Nephron (organoid): ENCODE measurements around the gene CNKSR3.

Source experiments
- H3K27ac Mint-ChIP-seq, 3 experiments: 2 replicates each; pipeline ENCODE4 v1.8.0; 2020; ENCODE audit warnings: mixed read lengths in 3 of 3, mild to moderate bottlenecking in 2 of 3, moderate library complexity in 1 of 3
- H3K27me3 Mint-ChIP-seq: 2 replicates; pipeline ENCODE4 v1.8.0; 2021; ENCODE audit warnings: low read depth, mild to moderate bottlenecking, moderate library complexity, mixed read lengths
- H3K36me3 Mint-ChIP-seq: 2 replicates; pipeline ENCODE4 v1.8.0; 2020; ENCODE audit warnings: low read depth, mixed read lengths
- H3K4me1 Mint-ChIP-seq: 2 replicates; pipeline ENCODE4 v1.8.0; 2020; ENCODE audit warnings: mixed read lengths
- H3K4me3 Mint-ChIP-seq, 3 experiments: 2 replicates each; pipeline ENCODE4 v1.8.0; 2020; ENCODE audit warnings: mild to moderate bottlenecking in 3 of 3, mixed read lengths in 3 of 3, moderate library complexity in 2 of 3
- H3K9me3 Mint-ChIP-seq: 2 replicates; pipeline ENCODE4 v1.8.0; 2020; ENCODE audit warnings: mixed read lengths
- TF ChIP-seq, protein P1 (sequence below), 3 experiments: fragments of 200-600 bp; sonication (generic); IDR thresholded peaks; one replicate each; pipeline ENCODE4 v1.5.0; 2021; ENCODE audit warnings: antibody characterized with exemption in 3 of 3; ENCODE audit not compliant: unreplicated experiment in 3 of 3

CNKSR3 gene

GRCh38 chr6:154352898-154353585 is 157.4 kb downstream of the CNKSR3 start:
- Mint-ChIP-seq H3K27ac (peak overlapping the region in 1 of 3 experiments; percentile 4), H3K4me1 (peaks cover 10% of the 10 kb centered on the region), H3K36me3 (no peaks in the 10 kb centered on the region), H3K9me3 (no peaks in the 10 kb centered on the region), H3K4me3 (no peak overlapping the region), H3K27me3 (no peaks in the 10 kb centered on the region)
- TF ChIP-seq, protein P1, sequence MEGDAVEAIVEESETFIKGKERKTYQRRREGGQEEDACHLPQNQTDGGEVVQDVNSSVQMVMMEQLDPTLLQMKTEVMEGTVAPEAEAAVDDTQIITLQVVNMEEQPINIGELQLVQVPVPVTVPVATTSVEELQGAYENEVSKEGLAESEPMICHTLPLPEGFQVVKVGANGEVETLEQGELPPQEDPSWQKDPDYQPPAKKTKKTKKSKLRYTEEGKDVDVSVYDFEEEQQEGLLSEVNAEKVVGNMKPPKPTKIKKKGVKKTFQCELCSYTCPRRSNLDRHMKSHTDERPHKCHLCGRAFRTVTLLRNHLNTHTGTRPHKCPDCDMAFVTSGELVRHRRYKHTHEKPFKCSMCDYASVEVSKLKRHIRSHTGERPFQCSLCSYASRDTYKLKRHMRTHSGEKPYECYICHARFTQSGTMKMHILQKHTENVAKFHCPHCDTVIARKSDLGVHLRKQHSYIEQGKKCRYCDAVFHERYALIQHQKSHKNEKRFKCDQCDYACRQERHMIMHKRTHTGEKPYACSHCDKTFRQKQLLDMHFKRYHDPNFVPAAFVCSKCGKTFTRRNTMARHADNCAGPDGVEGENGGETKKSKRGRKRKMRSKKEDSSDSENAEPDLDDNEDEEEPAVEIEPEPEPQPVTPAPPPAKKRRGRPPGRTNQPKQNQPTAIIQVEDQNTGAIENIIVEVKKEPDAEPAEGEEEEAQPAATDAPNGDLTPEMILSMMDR (IDR thresholded peaks at IDR 0.05; ENCODE audit: unreplicated experiment in 3 of 3), result no peak

DNA sequence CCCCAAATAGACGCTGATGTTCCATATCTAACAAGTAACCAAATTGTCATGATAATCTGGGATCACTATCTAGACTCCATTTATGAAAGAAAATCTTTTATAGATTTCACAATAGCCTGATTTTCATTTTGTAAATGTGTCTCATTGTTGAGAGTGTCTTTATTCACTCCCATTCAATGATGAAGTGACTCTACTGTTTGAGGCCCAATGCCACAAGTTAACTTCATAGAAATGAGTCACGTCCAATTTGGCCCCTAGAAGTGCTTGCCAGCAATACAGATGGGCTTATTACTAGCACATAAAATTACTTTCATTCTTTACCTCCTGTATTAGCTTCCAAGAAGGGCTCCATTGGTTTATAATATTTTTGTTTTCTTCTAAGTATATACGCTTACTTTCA is 160.2 kb downstream of the CNKSR3 start:
- H3K36me3 Mint-ChIP-seq, result no peaks in the 10 kb centered on the region

GRCh38 chr6:154347981-154348380 is 162.5 kb downstream of the CNKSR3 start:
- peaks cover 16% of the 10 kb centered on the region for H3K4me1 Mint-ChIP-seq
- no peaks in the 10 kb centered on the region for H3K9me3 Mint-ChIP-seq
- peak overlapping the region; percentile 82 to 93 (median 82) for H3K27ac Mint-ChIP-seq
- no peak overlapping the region for H3K4me3 Mint-ChIP-seq
- TF ChIP-seq, protein P1 (IDR thresholded peaks at IDR 0.05; ENCODE audit: unreplicated experiment in 3 of 3), result no peak
- H3K36me3 Mint-ChIP-seq, result no peaks in the 10 kb centered on the region
- no peaks in the 10 kb centered on the region for H3K27me3 Mint-ChIP-seq

More for the DNA sequence above, 160.2 kb downstream of the CNKSR3 start:
- TF ChIP-seq, protein P1 (IDR thresholded peaks at IDR 0.05; ENCODE audit: unreplicated experiment in 3 of 3), result no peak
- Mint-ChIP-seq H3K4me1 (peaks cover 10% of the 10 kb centered on the region), H3K4me3 (no peak overlapping the region), H3K27me3 (no peaks in the 10 kb centered on the region), H3K27ac (no peak overlapping the region), H3K9me3 (no peaks in the 10 kb centered on the region)

- Mint-ChIP-seq H3K4me1 (peaks cover 32% of the 10 kb centered on the region), H3K27me3 (no peaks in the 10 kb centered on the region), H3K27ac (no peak overlapping the region), H3K4me3 (no peak overlapping the region), H3K9me3 (no peaks in the 10 kb centered on the region), H3K36me3 (no peaks in the 10 kb centered on the region)
- TF ChIP-seq, protein P1 (IDR thresholded peaks at IDR 0.05; ENCODE audit: unreplicated experiment in 3 of 3), result no peak
These were observed 164.7 kb downstream of the CNKSR3 start for GRCh38 chr6:154345811-154346210.

DNA sequence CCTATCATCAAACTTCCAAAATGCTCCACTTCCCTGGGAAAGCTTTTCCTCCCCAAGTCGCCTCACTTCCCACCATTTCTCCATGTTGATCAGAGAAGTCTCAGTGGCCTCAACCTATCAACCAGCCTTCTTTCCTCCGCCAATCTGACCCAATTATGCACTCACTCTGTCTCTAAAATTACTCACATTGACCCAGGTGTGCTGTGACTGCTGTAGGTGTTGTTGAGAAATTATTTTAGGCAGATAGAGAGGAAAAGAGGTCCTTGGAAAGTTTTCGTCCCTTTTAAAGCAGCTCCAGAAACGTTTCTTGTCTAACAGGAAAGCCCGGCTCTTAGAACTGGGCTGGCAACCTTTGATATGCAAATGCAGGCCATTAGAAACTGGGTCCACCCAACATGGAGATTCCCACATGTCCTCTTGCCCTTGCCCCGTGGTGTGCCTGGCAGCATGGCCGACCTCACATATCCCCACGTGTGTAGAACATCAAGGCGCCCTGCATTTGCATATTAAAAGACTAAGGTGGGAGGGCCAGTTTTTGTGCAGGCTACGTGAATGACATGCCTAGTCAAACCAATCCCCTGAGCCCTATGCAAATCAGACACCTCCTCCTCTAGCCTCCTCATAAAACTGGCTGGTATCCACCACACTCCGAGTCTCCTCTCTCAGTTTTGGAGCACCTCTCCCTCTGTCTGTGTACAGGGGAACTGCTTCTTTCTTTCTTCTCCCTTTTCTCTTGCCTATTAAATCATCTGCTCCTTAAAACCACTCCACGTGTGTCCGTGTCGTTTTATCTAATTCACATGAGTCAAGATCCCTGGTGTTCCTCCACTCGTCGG is 166.8 kb downstream of the CNKSR3 start:
- Mint-ChIP-seq H3K9me3 (no peaks in the 10 kb centered on the region), H3K36me3 (no peaks in the 10 kb centered on the region), H3K27ac (peak overlapping the region; percentile 67 to 83 (median 71)), H3K4me1 (peaks cover 27% of the 10 kb centered on the region), H3K27me3 (no peaks in the 10 kb centered on the region), H3K4me3 (peak overlapping the region; percentile 3 to 44 (median 35))
- TF ChIP-seq, protein P1 (IDR thresholded peaks at IDR 0.05; ENCODE audit: unreplicated experiment in 3 of 3), result peak; percentile 33 to 53 (median 48)
